Breast epithelium (tissue), 4 donors: ENCODE measurements around the gene RPLP1. TPM values are rescaled to one million over a fixed set of nuclear protein-coding genes. Genes with fewer than 3 reads are reported as not detected.
A peak's percentile ranks its signal among the peaks of the same experiment; 100 is the strongest.

Experiments used
- DNase-seq, 2 donors: peaks; one replicate each; pipeline ENCODE4 v3.0.0-alpha.2; 2019; ENCODE audit warnings: low spot score in 2 of 2
- H3K27ac ChIP-seq, 2 donors: fragments of 200-600 bp; sonication (generic) in 1 of 2; one replicate each; pipeline ENCODE4 v1.5.1; 2016 to 2019; ENCODE audit warnings: mild to moderate bottlenecking in 1 of 2
- H3K27me3 ChIP-seq, 2 donors: fragments of 200-600 bp; sonication (generic) in 1 of 2; one replicate each; pipeline versions ENCODE4 v1.5.1 to v1.6.0; 2017 to 2019; ENCODE audit warnings: control low read depth in 1 of 2, mild to moderate bottlenecking in 1 of 2
- H3K36me3 ChIP-seq: fragments of 200-600 bp; one replicate; pipeline ENCODE4 v1.5.1; 2019
- H3K4me1 ChIP-seq, 2 donors: fragments of 200-600 bp; sonication (generic); one replicate each; pipeline ENCODE4 v1.5.1; 2016 to 2019; ENCODE audit warnings: control low read depth in 1 of 2
- H3K4me3 ChIP-seq, 3 donors: fragments of 200-600 bp; sonication (generic); 1 replicate in 2 of 3; 2 replicates in 1 of 3; pipeline ENCODE4 v1.5.1; 2016 to 2019; ENCODE audit warnings: mild to moderate bottlenecking in 3 of 3, moderate library complexity in 2 of 3
- H3K9me3 ChIP-seq, 2 donors: fragments of 200-600 bp; sonication (generic) in 1 of 2; one replicate each; pipeline ENCODE4 v1.5.1; 2016 to 2019; ENCODE audit warnings: control low read depth in 1 of 2
- POLR2A ChIP-seq: fragments of 450-650 bp; IDR thresholded peaks from one replicate; pipeline ENCODE4 v1.6.1; 2016; ENCODE audit warnings: antibody characterized with exemption, mild to moderate bottlenecking, moderate library complexity
- POLR2AphosphoS5 ChIP-seq, 3 donors: sonication (generic); formaldehyde crosslinking; IDR thresholded peaks; one replicate each; pipeline ENCODE4 v1.6.1; 2017; ENCODE audit warnings: antibody characterized with exemption in 3 of 3
- intact Hi-C: fragments of 100-400 bp; cut with DNase I; formaldehyde crosslinking; loops from one replicate; pipeline ENCODE4 v1.15.1; 2023; ENCODE audit warnings: low total_unique reads
- total RNA-seq, 3 donors: library from RNA; depleted of rRNA; stranded (reverse); fragments of >200 nt; gene quantifications; one replicate each; pipeline ENCODE4 v1.1.0, GENCODE V29; 2016
- TF ChIP-seq, protein P1 (sequence below), 3 donors: fragments of 450-650 bp; IDR thresholded peaks; one replicate each; pipeline ENCODE4 v1.5.1; 2016 to 2017; ENCODE audit warnings: antibody characterized with exemption in 3 of 3, mild to moderate bottlenecking in 3 of 3, moderate library complexity in 3 of 3

RPLP1 gene
- total RNA-seq, result 100 to 1,000 TPM; 624 to 881 (median 805) TPM

DNA sequence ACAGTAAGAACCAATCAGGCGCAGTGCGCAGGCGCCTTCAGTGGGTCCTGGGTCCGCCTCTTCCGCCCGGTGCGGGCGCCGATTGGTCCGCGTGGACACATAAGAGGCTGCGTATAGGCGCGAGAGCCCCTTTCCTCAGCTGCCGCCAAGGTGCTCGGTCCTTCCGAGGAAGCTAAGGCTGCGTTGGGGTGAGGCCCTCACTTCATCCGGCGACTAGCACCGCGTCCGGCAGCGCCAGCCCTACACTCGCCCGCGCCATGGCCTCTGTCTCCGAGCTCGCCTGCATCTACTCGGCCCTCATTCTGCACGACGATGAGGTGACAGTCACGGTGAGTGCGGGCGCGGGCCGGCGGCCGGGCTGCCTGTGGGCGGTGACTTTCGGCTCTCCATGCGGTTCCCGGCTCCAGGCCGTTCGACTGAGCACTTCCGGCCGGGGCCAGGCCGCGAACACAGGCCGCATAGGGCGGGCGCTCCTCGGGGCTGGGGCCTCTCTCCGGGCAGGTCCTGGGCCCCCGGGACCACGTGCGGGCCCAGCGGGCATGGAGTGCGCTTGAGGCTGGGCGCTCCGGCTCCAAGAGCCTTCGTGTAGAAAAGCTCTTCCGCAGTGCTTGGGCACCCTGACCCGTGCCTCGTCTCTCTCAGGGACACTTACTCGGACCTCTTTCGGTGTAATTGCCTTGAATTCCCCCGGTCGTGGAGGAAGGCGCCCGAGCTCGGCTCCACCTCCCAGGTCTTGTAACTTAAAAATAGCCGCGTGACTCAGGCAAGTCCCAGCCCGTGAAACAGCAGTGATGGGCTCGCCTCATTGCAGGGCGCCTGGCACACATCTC, at the start of gene RPLP1:
TSS of gene RPLP1 (plus strand) at position 127 of the 830 bp plus-strand sequence. CDS start at position 258, 131 bp downstream.
- no peaks in the 10 kb centered on the region for H3K36me3 ChIP-seq
- peaks cover 0 to 11% of the 10 kb centered on the region in 2 donors for H3K4me1 ChIP-seq
- peak; percentile 94 to 99 (median 98) for TF ChIP-seq POLR2AphosphoS5 (IDR thresholded peaks at IDR 0.05)
- TF ChIP-seq, protein P1, sequence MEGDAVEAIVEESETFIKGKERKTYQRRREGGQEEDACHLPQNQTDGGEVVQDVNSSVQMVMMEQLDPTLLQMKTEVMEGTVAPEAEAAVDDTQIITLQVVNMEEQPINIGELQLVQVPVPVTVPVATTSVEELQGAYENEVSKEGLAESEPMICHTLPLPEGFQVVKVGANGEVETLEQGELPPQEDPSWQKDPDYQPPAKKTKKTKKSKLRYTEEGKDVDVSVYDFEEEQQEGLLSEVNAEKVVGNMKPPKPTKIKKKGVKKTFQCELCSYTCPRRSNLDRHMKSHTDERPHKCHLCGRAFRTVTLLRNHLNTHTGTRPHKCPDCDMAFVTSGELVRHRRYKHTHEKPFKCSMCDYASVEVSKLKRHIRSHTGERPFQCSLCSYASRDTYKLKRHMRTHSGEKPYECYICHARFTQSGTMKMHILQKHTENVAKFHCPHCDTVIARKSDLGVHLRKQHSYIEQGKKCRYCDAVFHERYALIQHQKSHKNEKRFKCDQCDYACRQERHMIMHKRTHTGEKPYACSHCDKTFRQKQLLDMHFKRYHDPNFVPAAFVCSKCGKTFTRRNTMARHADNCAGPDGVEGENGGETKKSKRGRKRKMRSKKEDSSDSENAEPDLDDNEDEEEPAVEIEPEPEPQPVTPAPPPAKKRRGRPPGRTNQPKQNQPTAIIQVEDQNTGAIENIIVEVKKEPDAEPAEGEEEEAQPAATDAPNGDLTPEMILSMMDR (IDR thresholded peaks at IDR 0.05), result no peak
- peak; percentile 57 for TF ChIP-seq POLR2A
- no peaks in the 10 kb centered on the region for H3K9me3 ChIP-seq
- intact Hi-C loops, result no loop called here
- H3K27ac ChIP-seq, result peak within 1 kb of the TSS; percentile 86 to 97
- H3K4me3 ChIP-seq, result peak within 1 kb of the TSS; percentile 67 to 100 (median 97)
- peak; percentile 96 to 97 for DNase-seq
- no peaks in the 10 kb centered on the region for H3K27me3 ChIP-seq

DNA sequence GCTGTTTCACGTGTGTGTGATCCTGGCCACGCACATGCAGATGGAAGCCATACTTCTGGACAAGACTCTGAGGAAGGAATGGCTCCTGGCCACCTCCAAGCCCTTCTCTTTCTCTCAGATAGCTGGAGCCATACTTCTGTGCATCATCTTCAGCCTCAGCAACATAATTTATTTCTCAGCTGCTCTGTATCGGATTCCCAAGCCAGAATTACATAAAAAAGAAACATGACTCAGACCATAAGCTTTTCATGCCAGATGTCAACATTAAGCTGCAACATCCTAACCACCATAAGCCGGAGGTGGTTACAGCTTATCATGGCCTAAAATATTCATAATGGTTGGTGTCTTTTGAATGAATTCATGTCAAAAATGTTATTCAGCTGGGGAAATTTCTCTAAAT, 49.0 kb upstream of the RPLP1 start:
- TF ChIP-seq, protein P1 (IDR thresholded peaks at IDR 0.05), result no peak
- TF ChIP-seq POLR2AphosphoS5 (IDR thresholded peaks at IDR 0.05) (no peak), POLR2A (no peak)
- intact Hi-C loops, result no loop called here
- Histone ChIP-seq H3K36me3 (no peaks in the 10 kb centered on the region), H3K27me3 (no peaks in the 10 kb centered on the region), H3K27ac (no peak overlapping the region), H3K4me3 (no peak overlapping the region), H3K9me3 (no peaks in the 10 kb centered on the region), H3K4me1 (no peaks in the 10 kb centered on the region)
- no peak for DNase-seq

DNA sequence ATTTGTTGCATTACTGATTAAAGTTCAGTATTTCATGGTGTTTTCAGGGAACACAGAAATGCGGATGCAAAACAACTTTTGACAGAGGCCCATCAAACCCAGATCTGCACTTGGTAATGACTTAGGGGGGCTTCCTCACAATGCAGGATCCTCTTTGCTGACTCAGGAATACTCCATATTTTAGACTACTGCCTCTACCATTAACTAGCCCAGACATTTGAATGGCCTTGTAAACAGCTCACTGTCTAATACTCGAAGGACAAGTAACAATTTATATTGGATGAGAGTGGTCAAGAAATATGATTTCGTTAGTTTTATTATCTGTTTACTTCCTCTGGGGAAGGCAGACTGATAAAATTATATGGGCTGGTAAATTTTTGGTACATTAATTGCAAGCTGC, 47.5 kb upstream of the RPLP1 start:
- no peaks in the 10 kb centered on the region for H3K4me1 ChIP-seq
- H3K9me3 ChIP-seq, result no peaks in the 10 kb centered on the region
- TF ChIP-seq POLR2AphosphoS5 (IDR thresholded peaks at IDR 0.05) (no peak), POLR2A (no peak)
- TF ChIP-seq, protein P1 (IDR thresholded peaks at IDR 0.05), result no peak
- no peaks in the 10 kb centered on the region for H3K36me3 ChIP-seq
- no peak overlapping the region for H3K4me3 ChIP-seq
- no peak overlapping the region for H3K27ac ChIP-seq
- intact Hi-C loops, result no loop called here
- H3K27me3 ChIP-seq, result no peaks in the 10 kb centered on the region
- no peak for DNase-seq

DNA sequence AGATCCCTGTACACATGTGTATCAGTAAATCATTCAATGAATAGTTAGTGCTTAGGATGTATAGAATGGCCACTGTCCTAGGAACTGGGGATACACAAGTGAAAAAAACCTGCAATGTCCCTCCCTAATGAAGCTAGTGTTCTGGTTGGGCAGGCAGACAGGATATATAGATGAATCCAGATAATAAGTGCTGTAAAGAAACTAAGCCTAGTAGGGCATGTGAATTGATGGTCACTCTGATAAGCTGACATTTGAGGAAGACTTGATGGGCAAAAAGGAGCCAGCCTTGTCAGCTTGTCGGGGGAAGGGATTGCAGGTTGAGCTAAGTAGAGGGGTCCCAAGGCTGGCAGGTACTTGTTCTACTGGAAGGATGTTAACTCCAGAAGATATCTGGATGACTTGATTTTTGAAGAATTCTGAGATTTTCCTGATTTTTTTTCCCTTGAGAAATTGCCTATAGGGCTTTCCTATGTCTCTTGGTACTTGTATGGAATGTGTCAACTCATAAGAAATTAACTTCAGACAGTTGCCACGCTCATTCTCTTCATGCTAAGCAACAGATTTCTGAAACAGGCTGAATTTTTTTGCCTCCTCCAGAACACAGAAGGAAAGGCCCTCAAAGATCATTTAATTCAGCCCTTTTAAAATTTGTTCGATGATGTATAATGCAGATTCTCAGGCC, 44.8 kb upstream of the RPLP1 start:
- Histone ChIP-seq H3K9me3 (no peaks in the 10 kb centered on the region), H3K4me3 (no peak overlapping the region), H3K36me3 (no peaks in the 10 kb centered on the region), H3K4me1 (no peaks in the 10 kb centered on the region), H3K27me3 (no peaks in the 10 kb centered on the region), H3K27ac (no peak overlapping the region)
- intact Hi-C loops, result no loop called here
- no peak for TF ChIP-seq POLR2A
- TF ChIP-seq, protein P1 (IDR thresholded peaks at IDR 0.05), result no peak
- TF ChIP-seq POLR2AphosphoS5 (IDR thresholded peaks at IDR 0.05), result no peak
- no peak for DNase-seq

DNA sequence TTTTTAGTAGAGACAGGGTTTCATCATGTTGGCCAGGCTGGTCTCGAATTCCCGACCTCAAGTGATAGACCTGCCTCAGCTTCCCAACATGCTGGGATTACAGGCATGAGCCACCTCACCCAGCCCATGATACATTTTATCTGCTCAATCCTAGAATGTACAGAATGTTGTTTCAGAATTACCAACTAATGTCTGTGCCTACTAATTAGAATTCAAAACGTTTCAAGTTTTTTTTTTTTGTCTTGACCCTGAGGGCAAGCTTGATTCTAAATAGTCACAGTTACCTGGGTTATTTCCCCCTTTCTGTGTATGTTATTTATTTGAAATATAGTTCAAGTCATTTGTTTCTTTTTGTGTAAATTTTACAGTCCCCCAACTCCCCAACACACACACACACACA, 43.8 kb upstream of the RPLP1 start:
- no peak overlapping the region for H3K27ac ChIP-seq
- H3K27me3 ChIP-seq, result no peaks in the 10 kb centered on the region
- no peaks in the 10 kb centered on the region for H3K9me3 ChIP-seq
- H3K4me1 ChIP-seq, result no peaks in the 10 kb centered on the region
- no peak for TF ChIP-seq POLR2A
- TF ChIP-seq POLR2AphosphoS5 (IDR thresholded peaks at IDR 0.05), result no peak
- intact Hi-C loops, result no loop called here
- H3K4me3 ChIP-seq, result no peak overlapping the region
- no peaks in the 10 kb centered on the region for H3K36me3 ChIP-seq
- DNase-seq, result no peak
